ENCODE results near the gene KCNQ4.

KCNQ4 gene

DNA sequence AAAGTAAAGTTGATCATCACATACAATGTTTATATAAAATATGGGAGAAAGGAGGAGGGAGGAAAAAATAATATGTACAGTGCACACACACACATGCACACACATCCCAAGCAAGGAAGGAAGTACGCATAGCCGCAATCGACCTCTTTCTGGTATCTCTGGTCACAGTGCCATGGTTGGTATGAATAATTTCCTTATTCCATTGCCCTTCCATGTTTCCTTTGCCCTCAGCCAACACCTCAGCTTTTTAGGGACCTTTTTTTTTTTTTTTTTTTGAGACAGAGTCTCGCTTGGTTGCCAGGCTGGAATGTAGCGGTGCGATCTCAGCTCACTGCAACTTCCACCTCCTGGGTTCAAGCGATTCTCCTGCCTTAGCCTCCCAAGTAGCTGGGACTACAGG lies 58.0 kb downstream of the KCNQ4 start:
- DNase-seq (ENCODE audit: low read depth), result no peak
- no peak overlapping the region for H3K4me3 ChIP-seq (ENCODE audit: low read length)
- TF ChIP-seq, protein P1, sequence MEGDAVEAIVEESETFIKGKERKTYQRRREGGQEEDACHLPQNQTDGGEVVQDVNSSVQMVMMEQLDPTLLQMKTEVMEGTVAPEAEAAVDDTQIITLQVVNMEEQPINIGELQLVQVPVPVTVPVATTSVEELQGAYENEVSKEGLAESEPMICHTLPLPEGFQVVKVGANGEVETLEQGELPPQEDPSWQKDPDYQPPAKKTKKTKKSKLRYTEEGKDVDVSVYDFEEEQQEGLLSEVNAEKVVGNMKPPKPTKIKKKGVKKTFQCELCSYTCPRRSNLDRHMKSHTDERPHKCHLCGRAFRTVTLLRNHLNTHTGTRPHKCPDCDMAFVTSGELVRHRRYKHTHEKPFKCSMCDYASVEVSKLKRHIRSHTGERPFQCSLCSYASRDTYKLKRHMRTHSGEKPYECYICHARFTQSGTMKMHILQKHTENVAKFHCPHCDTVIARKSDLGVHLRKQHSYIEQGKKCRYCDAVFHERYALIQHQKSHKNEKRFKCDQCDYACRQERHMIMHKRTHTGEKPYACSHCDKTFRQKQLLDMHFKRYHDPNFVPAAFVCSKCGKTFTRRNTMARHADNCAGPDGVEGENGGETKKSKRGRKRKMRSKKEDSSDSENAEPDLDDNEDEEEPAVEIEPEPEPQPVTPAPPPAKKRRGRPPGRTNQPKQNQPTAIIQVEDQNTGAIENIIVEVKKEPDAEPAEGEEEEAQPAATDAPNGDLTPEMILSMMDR (conservative IDR thresholded peaks at IDR 0.05; ENCODE audit: low read depth, low read length), result no peak

- TF ChIP-seq, protein P1 (conservative IDR thresholded peaks at IDR 0.05; ENCODE audit: low read depth, low read length), result no peak
- DNase-seq (ENCODE audit: low read depth), result no peak
Observed at GRCh38 chr1:40842207-40842606, 58.6 kb downstream of the KCNQ4 start.

DNA sequence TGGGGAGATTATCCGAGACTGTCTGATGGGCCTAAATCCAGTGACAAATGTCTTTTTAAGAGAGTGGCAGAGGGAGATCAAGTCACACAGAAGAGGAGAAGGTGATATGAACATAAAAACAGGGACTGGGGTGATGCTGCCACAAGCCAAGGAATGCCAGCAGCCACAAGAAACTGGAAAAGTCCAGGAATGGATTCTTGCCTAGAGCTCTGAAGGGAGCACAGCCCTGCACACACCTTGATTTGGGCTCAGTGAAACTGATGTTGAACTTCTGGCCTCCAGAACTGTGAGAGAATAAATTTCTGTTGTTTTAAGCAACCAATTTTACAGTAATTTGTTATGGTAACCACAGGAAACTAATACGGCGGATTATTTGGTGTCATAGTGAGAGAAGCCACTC lies 59.1 kb downstream of the KCNQ4 start:
- TF ChIP-seq, protein P1 (conservative IDR thresholded peaks at IDR 0.05; ENCODE audit: low read depth, low read length), result no peak
- no peak for DNase-seq (ENCODE audit: low read depth)
- H3K4me3 ChIP-seq (ENCODE audit: low read length), result no peak overlapping the region

More at GRCh38 chr1:40842207-40842606, 58.6 kb downstream of the KCNQ4 start:
- no peak overlapping the region for H3K4me3 ChIP-seq (ENCODE audit: low read length)

DNA sequence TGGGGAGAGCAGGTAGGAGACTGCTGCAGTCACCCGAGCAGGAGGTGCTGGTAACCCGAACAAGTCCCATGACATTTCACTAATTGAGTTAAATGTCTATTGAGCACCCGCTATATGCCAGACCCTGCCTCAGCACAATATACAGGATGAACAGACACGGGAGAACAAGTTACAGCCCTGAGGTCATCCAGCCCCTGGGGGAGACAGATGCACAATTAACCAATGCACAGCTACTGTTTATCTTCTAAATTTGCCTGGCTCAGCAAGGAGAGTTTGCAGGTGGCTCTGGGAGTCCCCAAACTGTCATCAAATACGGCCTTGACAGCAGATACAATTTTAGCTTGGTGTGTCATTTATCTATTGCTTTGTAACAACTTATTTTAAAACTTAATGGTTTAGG lies 60.5 kb downstream of the KCNQ4 start:
- no peak for DNase-seq (ENCODE audit: low read depth)
- H3K4me3 ChIP-seq (ENCODE audit: low read length), result no peak overlapping the region
- TF ChIP-seq, protein P1 (conservative IDR thresholded peaks at IDR 0.05; ENCODE audit: low read depth, low read length), result no peak

DNA sequence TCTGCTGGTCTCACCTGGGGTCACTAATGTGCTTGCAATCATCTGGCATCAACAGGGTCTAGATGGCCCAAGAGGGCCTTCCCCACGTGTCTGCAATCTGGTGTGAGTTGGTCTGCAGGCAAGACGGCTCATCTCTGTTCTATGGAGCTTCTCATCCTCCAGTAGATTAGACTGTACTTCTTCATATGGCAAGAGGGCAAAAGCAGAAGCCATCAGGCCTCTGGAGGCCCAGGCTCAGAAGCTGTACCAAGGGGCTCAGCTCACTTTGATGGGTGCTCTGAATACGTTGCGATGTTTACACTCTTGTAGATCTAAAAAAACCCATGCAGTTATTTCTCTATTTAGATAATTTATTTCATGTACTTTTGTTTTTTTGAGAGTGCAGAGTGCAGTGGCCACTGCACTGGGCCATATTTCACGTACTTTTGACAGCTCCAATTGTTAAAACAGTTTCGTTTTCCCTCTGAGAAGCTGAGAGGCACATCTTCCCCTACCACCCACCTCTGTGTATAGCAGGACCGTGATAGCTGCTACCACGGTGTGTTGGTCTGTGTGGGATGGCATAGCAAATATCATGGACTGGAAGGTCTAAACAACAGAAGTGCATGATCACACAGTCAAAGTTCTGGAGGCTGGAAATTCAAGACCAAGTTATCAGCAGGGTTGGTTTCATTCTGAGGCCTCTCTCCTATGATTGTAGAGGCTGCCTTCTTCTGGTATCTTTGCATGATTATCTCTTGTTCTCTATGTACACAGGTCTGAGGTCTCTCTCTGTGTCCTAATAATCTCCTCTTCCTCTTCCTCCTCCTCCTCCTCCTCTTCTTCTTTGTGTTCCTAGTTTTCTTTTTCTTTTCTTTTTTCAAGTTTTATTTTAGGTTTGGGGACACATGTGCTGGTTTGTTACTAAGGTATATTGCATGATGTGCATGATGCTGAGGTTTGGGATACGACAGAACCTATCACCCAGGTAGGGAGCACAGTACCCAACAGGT lies 61.6 kb downstream of the KCNQ4 start:
- no peak for DNase-seq (ENCODE audit: low read depth)
- H3K4me3 ChIP-seq (ENCODE audit: low read length), result no peak overlapping the region
- TF ChIP-seq, protein P1 (conservative IDR thresholded peaks at IDR 0.05; ENCODE audit: low read depth, low read length), result no peak

DNA sequence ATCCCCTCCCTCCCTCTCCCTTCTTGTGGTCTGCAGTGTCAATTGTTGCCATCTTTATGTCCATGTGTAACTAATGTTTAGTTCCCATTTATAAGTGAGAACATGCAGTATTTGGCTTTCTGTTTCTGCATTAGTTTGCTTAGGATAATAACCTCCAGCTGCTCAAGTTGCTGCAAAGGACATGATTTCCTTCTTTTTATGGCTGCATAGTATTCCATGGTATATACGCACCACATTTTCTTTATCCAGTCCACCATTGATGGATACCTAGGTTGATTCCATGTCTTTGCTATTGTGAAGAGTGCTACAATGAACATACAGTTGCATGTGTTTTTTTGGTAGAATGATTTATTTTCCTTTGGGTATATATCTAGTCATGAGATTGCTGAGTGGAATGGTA lies 62.3 kb downstream of the KCNQ4 start:
- H3K4me3 ChIP-seq (ENCODE audit: low read length), result no peak overlapping the region
- no peak for DNase-seq (ENCODE audit: low read depth)
- TF ChIP-seq, protein P1 (conservative IDR thresholded peaks at IDR 0.05; ENCODE audit: low read depth, low read length), result no peak

All from retinal pigment epithelial cell (primary cell).